K562 treated with DMSO at 1 percent for 12 hours (cell line): Measurements from ENCODE around the gene CXCL3. TPM values are rescaled to one million over a fixed set of nuclear protein-coding genes. Genes with fewer than 3 reads are reported as not detected.

ENCODE experiments used
- total RNA-seq: library from RNA; unstranded; fragments of 300-600 nt; gene quantifications from 2 replicates; pipeline ENCODE4 v1.2.3, GENCODE V29; 2022; ENCODE audit not compliant: insufficient read depth

CXCL3 gene
- total RNA-seq = 18.4 and 19.2 TPM in 2 replicates

DNA sequence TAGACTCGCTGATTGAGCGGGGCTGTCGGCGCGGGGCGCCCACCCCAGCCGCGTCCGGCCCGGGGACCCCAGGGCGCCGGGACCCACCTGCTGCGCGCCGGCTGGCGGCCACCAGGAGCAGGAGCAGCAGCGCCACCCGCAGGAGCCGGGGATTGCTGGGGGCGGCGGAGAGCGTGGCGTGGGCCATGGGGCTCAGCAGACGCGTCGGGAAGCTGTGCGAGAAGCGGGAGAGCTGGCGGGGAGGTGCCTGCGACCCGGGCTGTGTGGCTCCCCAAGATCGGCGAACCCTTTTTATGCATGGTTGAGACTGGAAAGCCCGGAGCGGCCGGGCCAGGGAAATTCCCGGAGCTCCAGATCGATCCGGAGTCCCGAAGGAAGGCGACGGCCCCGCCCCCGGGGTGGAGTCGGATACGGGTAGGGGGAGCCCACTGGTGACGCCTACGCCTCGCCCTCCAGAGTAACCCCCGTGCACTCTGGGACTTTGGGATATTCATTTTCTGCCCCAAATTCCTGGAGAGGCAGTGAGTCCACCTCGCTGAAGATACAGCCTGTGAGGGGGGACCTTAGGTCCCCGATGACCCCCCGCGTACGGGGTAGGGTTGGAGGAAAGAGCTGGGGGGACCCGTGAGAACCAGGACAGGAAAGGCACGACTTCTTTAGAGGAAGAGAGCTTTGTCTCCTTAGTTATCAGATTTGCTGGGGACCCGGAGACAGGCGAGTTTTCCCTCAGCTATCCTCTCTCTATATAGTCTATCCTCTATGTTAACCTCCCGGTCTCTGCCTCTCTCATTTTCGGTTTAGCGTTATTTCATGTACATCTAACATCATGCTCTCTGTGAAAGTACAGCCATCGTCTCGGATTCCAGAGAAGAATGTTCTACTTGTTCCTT lies at the start of gene CXCL3:
Gene CXCL3 (minus strand): TSS at position 265 of the 890 bp plus-strand sequence. CDS start 78 bp downstream, at position 187.

DNA sequence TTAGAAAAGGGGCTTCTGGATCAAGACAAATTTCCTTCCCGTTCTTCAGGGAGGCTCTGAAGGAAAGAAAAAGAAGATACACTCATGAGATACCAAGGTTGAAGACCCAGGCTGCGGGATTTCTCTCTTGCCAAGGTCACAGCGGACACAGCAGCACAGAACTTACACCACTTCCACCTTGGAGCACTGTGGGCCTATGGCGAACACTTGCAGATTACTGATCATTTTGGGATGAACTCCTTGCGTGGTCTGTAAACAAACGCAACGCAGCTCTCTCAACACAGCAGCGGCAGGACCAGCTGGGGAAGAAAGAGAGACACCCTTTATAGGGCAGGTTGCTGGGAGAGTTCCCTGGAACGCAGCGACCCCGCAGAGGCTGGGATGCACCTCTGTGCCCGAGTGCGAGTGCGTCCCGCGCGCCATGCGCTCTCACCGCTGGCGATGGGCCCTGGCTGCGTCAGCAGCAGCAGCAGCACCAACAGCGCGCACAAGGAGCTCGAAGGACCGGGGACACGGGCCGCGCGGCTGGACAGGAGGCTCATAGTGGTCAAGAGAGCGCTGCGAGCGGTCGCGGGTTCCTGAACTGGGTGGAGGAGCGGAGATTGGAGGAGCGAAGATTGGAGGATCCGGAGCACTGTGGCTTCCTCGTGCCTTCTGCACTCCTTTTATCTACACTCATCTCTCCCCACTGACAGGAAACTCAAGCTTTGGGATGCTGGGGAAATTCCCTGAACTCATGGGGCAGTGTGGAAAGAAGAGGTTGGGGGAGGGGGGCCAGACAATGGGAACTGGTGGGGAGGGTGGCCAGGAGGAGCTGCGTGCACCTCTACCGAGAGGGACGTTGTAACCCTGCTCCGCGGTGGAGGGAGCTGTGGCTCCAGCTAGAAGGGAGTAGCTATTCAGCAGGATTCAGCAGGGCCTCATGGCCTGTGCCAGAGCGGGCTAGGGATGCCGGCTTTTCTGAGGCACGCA lies 40.2 kb downstream of the CXCL3 start, which contains the start of gene CXCL5:
Gene CXCL5 (minus strand): TSS at position 638 of the 972 bp plus-strand sequence. CDS start 96 bp downstream, at position 542.

DNA sequence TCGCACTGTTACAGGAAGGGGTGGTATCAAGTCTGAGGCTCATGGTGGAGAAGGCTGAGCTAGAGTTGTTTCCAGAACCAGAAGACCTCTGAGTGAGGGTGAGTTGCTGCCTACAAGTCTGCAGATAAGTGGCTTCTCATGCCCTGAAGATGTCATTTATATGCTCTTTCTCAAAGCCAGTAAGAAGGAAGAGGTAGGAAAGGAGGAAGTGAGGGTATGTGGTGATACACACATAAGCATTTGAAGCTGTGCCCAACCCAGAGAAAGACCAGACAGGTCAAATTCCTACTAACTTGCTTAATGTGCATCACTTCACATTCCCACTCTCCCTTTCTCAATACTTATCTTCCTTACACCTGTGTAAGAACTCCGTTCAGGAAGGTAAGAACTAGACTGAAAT lies 50.4 kb downstream of the CXCL3 start, which contains the start of gene PPBP:
Gene PPBP (minus strand): TSS at position 130 of the 400 bp plus-strand sequence. CDS start 87 bp downstream, at position 43.

Other genes with a start within 250 kb of the CXCL3 start
- not detected in 2 replicates for gene CXCL6, start 202.0 kb downstream of the CXCL3 start, total RNA-seq
- not detected in 2 replicates for gene PF4V1, start 185.4 kb downstream of the CXCL3 start, total RNA-seq
- gene CXCL1, start 169.3 kb downstream of the CXCL3 start, total RNA-seq = 1.6 and 6.2 TPM in 2 replicates
- gene PF4, start 56.7 kb downstream of the CXCL3 start, total RNA-seq = not detected in 2 replicates
- not detected in 2 replicates for gene PPBP, start 50.5 kb downstream of the CXCL3 start, total RNA-seq
- gene CXCL5, start 40.0 kb downstream of the CXCL3 start, total RNA-seq = not detected in 2 replicates
- 8.9 and 14.5 TPM in 2 replicates for gene CXCL2, start 60.5 kb upstream of the CXCL3 start, total RNA-seq
- 4.3 and 10.5 TPM in 2 replicates for gene MTHFD2L, start 119.4 kb upstream of the CXCL3 start, total RNA-seq